ENCODE results near the gene OR6C6.

The OR6C6 gene

GRCh38 chr12:55258303-55258702 lies 38.1 kb downstream of the OR6C6 start:
- TF ChIP-seq, protein P1, sequence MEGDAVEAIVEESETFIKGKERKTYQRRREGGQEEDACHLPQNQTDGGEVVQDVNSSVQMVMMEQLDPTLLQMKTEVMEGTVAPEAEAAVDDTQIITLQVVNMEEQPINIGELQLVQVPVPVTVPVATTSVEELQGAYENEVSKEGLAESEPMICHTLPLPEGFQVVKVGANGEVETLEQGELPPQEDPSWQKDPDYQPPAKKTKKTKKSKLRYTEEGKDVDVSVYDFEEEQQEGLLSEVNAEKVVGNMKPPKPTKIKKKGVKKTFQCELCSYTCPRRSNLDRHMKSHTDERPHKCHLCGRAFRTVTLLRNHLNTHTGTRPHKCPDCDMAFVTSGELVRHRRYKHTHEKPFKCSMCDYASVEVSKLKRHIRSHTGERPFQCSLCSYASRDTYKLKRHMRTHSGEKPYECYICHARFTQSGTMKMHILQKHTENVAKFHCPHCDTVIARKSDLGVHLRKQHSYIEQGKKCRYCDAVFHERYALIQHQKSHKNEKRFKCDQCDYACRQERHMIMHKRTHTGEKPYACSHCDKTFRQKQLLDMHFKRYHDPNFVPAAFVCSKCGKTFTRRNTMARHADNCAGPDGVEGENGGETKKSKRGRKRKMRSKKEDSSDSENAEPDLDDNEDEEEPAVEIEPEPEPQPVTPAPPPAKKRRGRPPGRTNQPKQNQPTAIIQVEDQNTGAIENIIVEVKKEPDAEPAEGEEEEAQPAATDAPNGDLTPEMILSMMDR (IDR thresholded peaks at IDR 0.05; ENCODE audit: insufficient read depth, missing control alignments) = no peak
- DNase-seq (ENCODE audit: insufficient read length, low spot score) = no peak
- FAIRE-seq = no peak

- no peak for DNase-seq (ENCODE audit: insufficient read length, low spot score)
- TF ChIP-seq, protein P1 (IDR thresholded peaks at IDR 0.05; ENCODE audit: insufficient read depth, missing control alignments) = no peak
- FAIRE-seq = no peak
Measured at GRCh38 chr12:55256831-55257230, 39.5 kb downstream of the OR6C6 start.

DNA sequence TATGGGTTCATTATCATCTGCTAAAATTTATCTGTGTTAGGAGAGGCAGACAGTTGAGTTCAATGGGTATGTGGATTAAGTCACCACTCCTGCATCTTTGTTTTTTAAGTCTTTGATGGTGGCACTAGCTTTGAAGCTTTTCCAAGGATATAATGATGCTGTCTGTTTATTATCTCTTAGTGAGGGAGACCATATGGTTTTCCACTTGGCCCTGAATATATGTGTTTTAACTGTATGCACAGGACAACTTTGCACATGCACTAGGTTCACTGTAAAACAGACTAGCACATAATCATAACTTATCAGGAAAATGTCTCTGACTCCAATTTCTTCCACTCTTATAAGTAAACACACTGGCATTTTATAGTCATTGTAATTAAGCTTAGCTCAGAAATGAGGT lies 43.1 kb downstream of the OR6C6 start:
- no peak for DNase-seq (ENCODE audit: insufficient read length, low spot score)
- TF ChIP-seq, protein P1 (IDR thresholded peaks at IDR 0.05; ENCODE audit: insufficient read depth, missing control alignments) = no peak
- FAIRE-seq = no peak

DNA sequence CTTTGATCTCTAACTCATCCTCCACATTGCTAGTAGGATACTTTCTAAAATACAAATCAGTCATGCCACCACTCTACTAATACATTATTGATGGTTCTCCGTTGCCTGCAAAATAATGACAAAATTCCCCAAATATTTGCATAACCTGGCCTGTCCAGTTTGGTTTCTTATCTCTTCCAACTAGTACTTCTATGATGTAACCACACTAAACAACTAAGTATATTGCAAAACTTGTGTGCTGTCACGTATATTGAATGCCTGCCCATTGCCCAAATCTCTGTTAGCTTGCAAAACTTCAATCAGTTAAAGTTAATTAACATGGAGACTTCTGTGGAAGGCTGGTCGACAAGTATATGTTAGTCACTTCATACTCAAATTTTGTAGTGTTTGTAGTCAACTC lies 45.4 kb downstream of the OR6C6 start:
- DNase-seq (ENCODE audit: insufficient read length, low spot score) (no peak), FAIRE-seq (no peak)

GRCh38 chr12:55246159-55246558 lies 50.2 kb downstream of the OR6C6 start:
- no peak for FAIRE-seq

More for the DNA sequence above, 45.4 kb downstream of the OR6C6 start:
- TF ChIP-seq, protein P1 (IDR thresholded peaks at IDR 0.05; ENCODE audit: insufficient read depth, missing control alignments) = no peak

GRCh38 chr12:55244309-55244708 lies 52.1 kb downstream of the OR6C6 start, which contains the start of gene OR6C74:
Gene OR6C74, plus strand, starts transcription at chr12:55244609. Its CDS starts 2,679 bp downstream, at chr12:55247288.
- FAIRE-seq (no peak), DNase-seq (ENCODE audit: insufficient read length, low spot score) (no peak)
- TF ChIP-seq, protein P1 (IDR thresholded peaks at IDR 0.05; ENCODE audit: insufficient read depth, missing control alignments) = no peak

More at GRCh38 chr12:55246159-55246558, 50.2 kb downstream of the OR6C6 start:
- TF ChIP-seq, protein P1 (IDR thresholded peaks at IDR 0.05; ENCODE audit: insufficient read depth, missing control alignments) = no peak
- DNase-seq (ENCODE audit: insufficient read length, low spot score) = no peak
